ENCODE data around the gene FBXO42. TPM values are rescaled to one million over a fixed set of nuclear protein-coding genes. Genes with fewer than 3 reads are reported as not detected.

FBXO42 gene
- total and polyA plus RNA-seq, 2 of the 13 experiments (the other 11 are each of a cell fraction or from before 2014, with no cell fraction given), result 7.6 to 17.5 TPM

- TF ChIP-seq ZNF224 (CRISPR knock-in tag; IDR thresholded peaks at IDR 0.05) (no peak), MAFK (conservative IDR thresholded peaks at IDR 0.05 in 1 of 2, IDR thresholded peaks at IDR 0.05 in 1 of 2; ENCODE audit: low read length in 2 of 2) (no peak), ZNF343 (CRISPR knock-in tag; IDR thresholded peaks at IDR 0.05) (no peak), RELA (CRISPR knock-in tag; IDR thresholded peaks at IDR 0.05) (no peak), RFXANK (CRISPR knock-in tag; IDR thresholded peaks at IDR 0.05) (no peak), TFAP4 (IDR thresholded peaks at IDR 0.05; ENCODE audit: borderline replicate concordance, low read depth) (no peak), CBFB (CRISPR knock-in tag; IDR thresholded peaks at IDR 0.05) (no peak; the same call in 1 of the 2 replicates), ZNF644 (CRISPR knock-in tag; IDR thresholded peaks at IDR 0.05; ENCODE audit: low read depth) (no peak), TOPORS (CRISPR knock-in tag; IDR thresholded peaks at IDR 0.05) (no peak), ZNF441 (CRISPR knock-in tag; IDR thresholded peaks at IDR 0.05; ENCODE audit: borderline replicate concordance) (no peak), SMARCE1 (IDR thresholded peaks at IDR 0.05; ENCODE audit: borderline replicate concordance) (no peak), ZNF446 (CRISPR knock-in tag; IDR thresholded peaks at IDR 0.05) (no peak), ZIK1 (CRISPR knock-in tag; IDR thresholded peaks at IDR 0.05; ENCODE audit: borderline replicate concordance, low read depth) (no peak), GLI4 (CRISPR knock-in tag; IDR thresholded peaks at IDR 0.05; ENCODE audit: borderline replicate concordance) (no peak), ZNF740 (CRISPR knock-in tag; IDR thresholded peaks at IDR 0.05) (no peak), ZNF180 (CRISPR knock-in tag; IDR thresholded peaks at IDR 0.05; ENCODE audit: borderline replicate concordance, low read depth) (no peak), GATA4 (IDR thresholded peaks at IDR 0.05; ENCODE audit: borderline replicate concordance, low read depth) (no peak), ZNF841 (CRISPR knock-in tag; IDR thresholded peaks at IDR 0.05; ENCODE audit: borderline replicate concordance) (no peak), ZNF816 (CRISPR knock-in tag; IDR thresholded peaks at IDR 0.05; ENCODE audit: borderline replicate concordance) (no peak)
- TF ChIP-seq, protein P1, sequence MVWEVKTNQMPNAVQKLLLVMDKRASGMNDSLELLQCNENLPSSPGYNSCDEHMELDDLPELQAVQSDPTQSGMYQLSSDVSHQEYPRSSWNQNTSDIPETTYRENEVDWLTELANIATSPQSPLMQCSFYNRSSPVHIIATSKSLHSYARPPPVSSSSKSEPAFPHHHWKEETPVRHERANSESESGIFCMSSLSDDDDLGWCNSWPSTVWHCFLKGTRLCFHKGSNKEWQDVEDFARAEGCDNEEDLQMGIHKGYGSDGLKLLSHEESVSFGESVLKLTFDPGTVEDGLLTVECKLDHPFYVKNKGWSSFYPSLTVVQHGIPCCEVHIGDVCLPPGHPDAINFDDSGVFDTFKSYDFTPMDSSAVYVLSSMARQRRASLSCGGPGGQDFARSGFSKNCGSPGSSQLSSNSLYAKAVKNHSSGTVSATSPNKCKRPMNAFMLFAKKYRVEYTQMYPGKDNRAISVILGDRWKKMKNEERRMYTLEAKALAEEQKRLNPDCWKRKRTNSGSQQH (CRISPR knock-in tag; IDR thresholded peaks at IDR 0.05; ENCODE audit: low read depth), result no peak
- TF ChIP-seq, protein P2, sequence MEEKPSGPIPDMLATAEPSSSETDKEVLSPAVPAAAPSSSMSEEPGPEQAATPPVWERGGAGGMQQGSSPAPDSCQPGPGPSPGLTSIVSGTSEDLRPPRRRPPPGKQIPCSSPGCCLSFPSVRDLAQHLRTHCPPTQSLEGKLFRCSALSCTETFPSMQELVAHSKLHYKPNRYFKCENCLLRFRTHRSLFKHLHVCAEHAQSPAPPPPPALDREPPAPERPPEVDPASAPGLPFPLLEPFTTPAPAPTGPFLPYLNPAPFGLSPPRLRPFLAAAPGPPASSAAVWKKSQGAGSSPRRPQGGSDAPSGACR (CRISPR knock-in tag; IDR thresholded peaks at IDR 0.05), result peak; percentile 4; the same call in 1 of the 2 replicates
- TF ChIP-seq, protein P3, sequence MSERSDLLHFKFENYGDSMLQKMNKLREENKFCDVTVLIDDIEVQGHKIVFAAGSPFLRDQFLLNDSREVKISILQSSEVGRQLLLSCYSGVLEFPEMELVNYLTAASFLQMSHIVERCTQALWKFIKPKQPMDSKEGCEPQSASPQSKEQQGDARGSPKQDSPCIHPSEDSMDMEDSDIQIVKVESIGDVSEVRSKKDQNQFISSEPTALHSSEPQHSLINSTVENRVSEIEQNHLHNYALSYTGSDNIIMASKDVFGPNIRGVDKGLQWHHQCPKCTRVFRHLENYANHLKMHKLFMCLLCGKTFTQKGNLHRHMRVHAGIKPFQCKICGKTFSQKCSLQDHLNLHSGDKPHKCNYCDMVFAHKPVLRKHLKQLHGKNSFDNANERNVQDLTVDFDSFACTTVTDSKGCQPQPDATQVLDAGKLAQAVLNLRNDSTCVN (CRISPR knock-in tag; IDR thresholded peaks at IDR 0.05; ENCODE audit: borderline replicate concordance), result no peak
- TF ChIP-seq, protein P4, sequence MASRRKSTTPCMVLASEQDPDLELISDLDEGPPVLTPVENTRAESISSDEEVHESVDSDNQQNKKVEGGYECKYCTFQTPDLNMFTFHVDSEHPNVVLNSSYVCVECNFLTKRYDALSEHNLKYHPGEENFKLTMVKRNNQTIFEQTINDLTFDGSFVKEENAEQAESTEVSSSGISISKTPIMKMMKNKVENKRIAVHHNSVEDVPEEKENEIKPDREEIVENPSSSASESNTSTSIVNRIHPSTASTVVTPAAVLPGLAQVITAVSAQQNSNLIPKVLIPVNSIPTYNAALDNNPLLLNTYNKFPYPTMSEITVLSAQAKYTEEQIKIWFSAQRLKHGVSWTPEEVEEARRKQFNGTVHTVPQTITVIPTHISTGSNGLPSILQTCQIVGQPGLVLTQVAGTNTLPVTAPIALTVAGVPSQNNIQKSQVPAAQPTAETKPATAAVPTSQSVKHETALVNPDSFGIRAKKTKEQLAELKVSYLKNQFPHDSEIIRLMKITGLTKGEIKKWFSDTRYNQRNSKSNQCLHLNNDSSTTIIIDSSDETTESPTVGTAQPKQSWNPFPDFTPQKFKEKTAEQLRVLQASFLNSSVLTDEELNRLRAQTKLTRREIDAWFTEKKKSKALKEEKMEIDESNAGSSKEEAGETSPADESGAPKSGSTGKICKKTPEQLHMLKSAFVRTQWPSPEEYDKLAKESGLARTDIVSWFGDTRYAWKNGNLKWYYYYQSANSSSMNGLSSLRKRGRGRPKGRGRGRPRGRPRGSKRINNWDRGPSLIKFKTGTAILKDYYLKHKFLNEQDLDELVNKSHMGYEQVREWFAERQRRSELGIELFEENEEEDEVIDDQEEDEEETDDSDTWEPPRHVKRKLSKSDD (CRISPR knock-in tag; IDR thresholded peaks at IDR 0.05; ENCODE audit: low read depth), result peak; percentile 99
- TF ChIP-seq, protein P5, sequence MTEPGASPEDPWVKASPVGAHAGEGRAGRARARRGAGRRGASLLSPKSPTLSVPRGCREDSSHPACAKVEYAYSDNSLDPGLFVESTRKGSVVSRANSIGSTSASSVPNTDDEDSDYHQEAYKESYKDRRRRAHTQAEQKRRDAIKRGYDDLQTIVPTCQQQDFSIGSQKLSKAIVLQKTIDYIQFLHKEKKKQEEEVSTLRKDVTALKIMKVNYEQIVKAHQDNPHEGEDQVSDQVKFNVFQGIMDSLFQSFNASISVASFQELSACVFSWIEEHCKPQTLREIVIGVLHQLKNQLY (CRISPR knock-in tag; IDR thresholded peaks at IDR 0.05), result no peak
These were observed 14.5 kb upstream of the FBXO42 start, which contains the start of gene SZRD1 (continued) for GRCh38 chr1:16366722-16367257.
